CD4-positive, alpha-beta T cell treated with Interleukin-12 subunit alpha and Interleukin-12 subunit beta, for 1 hour (primary cell): ENCODE data around the gene ARSB.

Experiments used
- DNase-seq: peaks from one replicate; pipeline ENCODE4 v3.0.0-alpha.2; 2020

ARSB gene

DNA sequence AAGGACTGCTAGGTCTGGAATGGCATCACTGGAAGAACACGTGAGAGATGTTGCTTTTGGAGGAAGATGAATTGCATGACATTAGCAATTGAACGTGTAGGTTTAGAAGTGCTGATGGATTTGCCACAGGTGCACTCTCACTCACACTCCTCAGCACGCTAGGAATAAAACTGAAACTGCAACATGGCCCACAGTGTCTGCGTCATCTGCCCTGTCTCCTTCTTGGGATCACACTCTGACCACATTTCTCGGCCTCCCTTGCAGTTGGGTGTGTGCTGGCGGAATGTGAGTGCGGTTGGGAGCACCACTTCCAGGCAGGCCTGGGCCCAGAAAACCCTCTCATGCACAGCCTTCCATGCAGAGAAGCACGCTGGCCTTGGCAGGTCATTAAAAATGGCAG, 183.7 kb downstream of the ARSB start:
- DNase-seq, result no peak

DNA sequence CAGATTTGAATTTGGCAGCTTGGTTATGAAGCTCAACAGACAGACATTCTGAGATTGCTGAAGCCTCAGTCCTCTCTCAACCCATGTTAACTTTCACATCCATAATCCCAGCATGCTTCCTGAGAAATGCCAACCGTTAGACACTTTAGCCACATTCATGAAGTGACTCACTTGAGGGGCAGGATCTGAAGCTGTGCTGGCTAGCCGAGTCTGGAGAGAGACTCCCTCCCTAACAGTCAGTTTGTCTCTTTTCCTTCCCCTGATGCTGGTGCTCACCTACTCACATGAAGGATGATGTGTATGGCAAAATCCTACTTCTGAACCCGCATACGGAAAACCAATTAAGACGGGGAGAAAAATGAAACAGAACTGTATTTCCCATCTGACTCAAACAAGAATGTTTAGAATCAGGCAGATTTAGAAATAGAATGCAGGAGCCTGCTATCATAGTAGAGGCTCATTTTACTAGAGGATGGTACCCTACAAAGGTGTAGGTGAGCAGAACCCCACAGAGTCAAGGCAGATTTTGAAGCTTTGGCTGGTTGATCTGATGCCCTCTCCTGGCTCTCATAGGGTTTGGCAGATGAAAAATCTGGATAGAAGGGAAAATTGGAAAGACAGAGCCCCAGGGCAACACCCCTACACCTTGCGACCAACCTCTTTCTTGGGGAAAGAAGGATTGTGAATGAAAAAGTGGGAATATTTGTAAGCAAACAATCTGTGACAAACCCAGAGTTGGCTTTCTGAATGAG, 185.7 kb downstream of the ARSB start:
- no peak for DNase-seq

DNA sequence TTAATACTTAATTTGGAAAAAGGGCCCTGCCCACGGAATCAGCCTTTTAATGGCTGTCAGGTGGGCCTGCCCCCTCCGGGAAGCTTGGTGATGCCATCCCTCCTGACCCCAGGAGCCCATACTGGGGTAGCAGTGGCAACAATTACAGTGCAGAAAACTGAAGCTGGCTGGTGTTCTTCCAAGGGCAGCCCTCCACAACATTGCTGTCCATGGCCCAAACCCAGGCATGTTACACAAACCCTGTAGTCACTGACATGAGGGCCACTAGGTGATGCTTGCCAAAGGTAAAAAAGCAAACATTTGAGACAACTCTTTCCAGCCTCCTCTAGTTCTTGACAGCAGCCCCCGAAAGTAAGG, 186.5 kb downstream of the ARSB start:
- no peak for DNase-seq

DNA sequence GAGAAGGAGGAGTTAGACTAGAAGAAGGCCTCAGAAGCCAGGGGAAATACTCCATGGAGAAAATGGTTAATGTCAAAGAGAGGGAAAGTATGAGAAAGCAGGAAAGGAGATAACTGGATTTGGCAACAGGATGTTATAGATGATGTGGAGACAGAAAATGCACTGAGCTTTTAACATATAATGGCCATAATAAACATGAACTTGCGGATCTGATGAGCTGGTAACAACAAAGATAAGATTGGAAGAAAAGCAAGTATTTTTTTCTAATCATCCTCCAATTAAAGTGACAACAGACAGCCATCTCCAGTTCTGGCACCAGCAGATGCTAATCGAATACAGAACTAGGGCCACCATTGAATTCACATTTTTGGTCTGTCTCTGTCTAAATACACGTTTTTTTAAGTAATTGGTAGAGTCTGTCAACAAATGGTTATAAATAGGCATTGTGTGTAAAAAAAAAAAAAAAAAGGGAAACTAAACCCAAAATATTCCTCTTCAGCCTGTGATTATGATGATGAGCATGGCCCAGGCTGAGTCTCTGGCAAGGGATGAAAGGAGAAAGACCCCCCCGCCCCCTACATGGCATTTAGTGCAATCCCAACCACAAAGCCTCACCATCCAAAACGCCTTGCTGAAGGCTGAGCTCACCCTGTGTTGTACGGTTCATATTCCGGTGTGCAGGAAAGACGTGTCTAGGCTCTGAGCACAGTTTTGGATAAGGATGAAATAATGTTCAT, 187.0 kb downstream of the ARSB start:
- no peak for DNase-seq

DNA sequence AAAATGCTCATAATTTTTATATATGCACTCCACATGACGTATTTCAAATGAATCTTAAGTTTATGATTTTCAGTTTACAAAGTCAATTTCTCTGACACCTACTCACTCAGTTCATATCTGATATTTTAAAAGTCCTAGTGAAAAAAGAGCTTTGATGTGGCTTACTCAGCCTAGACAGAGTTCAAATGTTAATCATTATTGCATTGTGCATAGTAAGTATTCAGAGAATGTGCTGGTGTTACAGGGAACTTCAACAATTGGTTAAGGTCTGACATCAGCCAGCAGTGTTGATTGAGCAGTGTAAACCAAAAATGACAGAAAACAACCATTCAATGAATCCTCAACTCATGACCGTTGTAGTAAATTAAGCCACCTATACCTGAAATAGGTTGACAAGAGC, 189.4 kb downstream of the ARSB start:
- no peak for DNase-seq

DNA sequence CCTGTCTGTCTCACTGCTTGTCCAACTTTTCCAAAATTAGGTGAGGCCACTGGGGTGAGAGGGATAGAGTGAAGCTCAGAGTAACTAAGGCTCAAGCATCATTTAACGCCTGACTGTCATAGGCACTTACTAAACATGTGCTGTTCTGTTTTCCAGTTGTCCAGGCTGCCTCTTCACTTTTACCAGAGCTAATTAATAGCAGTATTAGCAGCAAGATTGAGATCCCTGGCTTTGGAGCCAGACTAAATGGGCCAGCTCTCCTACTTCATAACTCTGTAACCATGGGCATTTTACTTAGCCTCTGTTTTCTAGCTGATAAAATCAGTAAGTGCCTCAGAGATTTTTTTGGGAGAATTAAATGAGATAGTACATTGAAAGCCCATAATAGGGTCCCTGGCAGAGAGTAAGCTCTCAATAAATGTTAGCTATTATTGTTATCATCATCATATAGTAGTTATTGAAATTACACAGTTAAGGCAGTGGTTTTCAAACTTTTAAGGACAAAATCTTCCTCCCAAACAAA, 190.4 kb downstream of the ARSB start:
- DNase-seq, result no peak

DNA sequence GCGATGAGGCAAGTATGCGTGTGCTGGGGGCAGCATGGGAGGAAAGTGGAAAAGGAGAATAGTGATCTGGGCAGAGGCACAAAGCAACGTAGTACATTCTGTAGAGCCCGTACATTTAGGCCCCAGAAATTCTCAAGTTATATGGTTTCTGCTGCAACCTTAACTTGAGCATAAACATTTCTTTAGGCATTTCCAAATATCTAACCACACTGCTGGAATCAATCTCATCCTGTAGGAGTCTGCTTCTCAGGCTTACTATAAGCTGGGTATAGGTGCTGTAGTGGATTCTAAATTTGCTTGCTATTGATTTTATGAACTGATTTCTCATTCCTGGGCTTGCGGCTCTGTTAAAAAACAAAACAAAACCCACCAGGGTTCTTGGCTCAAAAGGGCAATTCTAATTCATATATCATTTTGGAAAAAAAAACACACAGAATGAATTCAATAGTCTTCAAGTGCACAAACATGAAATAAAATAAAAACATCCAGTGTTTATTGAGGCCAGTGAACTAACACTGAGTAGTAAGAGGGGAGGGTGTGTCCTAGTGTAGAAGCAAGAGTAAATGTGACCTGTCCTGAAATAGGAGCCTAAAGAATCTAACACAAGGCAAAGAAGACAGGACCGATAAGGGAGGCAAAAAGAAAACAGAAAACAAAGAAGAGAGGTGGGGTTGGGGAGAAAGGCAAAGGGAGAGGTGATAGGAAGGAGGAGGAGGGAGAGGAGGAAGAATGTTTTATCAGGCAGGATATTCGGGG, 191.0 kb downstream of the ARSB start:
- DNase-seq, result no peak

DNA sequence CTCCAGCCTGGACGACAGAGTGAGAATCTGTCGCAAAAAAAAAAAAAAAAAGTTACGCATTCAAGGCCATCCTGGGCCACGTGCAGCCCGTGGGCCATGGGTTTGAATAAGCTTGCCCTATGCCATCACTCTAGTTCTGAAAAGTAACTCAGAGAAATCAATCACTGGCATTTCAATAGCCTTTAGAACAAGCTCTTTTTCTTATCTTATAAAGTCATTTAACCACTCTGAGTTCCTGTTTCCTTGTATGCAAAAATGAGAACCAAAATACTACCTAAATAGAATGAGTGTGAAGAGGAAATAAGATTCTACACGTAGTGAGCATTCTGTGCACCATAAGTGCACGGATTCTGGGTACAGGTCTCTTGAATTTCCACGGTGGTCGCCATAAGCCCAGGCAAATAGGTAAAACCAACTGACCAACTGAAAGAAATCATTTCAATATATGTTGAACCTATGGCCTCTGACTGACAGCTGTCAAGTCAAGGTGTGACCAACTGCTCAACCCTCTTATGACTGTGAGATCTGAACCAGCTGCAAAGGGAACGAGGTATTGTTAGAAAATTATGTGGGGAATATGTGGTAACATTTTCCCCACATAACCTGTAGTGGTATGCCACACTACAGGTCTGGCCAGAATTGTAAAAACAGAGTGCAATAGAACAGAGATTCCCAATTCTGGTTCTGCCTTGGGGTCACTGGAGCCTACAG, 192.6 kb downstream of the ARSB start:
- DNase-seq, result no peak

DNA sequence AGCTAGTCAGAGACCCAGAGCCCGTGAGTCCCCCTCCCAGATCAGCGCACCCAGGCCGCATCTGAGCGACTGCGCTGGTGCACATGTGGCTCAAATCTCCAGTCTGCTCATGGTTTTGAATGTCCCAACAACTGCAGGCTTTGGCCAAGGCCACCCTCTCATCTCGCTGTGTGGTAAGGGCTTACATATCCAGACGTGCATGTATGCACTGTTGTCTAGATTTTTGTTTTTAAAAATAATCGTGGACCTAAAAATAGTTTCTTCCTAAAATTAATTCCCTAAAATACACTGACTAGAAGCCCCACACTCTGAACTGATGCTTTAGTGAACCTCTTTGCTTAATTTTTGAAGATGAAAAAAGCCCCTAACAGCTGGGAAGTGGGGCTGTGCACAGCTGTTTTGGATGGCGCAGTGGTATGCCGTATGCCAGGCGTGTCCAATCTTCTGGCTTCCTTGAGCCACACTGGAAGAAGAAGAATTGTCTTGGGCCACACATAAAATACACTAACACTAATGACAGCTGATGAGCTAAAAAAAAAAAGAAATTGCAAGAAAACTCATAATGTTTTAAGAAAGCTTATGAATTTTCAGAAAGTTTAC, 193.5 kb downstream of the ARSB start:
- DNase-seq, result no peak

DNA sequence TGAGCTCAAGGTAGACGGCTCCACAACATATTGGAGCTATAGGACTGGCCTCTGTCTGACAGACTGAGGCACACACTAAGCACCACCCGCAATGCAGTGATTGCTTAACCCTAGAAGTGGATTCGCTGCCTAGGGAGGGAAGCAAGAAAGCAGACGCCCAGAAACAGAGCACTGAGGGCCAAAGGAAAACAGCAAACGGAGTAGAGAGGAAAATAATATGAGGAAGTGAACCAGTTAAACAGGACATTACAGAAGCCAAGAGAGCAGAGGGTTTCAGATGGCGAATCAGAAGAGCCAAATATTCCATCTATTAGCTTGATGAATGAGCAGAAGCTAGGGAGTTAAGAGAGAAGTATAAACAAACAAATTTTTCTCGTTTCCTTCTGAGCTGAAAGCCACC, 197.3 kb downstream of the ARSB start:
- no peak for DNase-seq

DNA sequence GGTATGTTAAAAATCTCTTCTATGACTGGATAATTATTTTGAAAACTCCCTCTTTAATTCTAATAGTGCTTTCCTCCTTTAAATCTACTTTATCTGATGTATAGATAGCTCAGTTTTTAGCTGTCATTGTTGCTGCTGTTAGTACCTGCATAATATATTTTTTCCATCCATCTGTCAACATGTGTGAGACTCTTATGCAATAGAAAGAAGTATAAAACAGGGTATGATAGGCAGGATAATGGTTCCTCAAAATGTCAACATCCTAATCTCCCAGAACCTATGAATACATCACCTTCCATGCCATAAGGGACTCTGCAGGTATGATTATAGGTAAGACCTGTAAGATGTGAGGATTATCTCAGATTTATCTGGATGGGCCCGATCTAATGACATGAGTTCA, 199.7 kb downstream of the ARSB start:
- DNase-seq, result no peak

DNA sequence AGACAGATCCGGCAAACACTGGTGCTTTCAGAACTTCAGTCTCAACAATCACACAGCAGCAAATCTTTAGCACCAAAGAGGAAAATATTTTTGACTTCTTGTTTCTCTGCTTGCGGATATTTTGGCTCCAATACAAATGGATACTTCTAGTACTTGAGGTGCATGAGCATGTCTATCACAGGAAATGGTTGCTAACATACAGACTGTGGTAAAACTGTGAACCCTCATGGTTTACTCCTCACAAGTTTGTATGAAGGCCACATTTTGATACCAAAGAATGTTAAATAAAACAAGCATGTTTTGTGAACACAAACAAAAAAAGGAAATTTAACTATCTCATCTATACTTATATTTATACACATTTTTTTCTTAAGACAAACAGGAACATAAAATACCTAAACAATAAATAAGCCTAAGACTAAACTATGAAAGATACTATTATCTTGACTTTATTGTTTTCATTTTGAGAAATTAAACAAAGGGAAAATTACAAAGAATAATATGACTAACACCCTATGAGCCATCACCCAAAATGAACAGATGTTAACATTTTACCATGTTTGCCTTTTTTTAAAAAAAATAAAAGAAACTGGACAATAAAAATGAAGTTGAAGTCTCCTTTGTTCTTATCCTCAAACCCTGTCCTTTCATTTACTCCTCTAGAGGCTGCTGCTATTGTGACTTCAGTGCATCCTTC, 201.5 kb downstream of the ARSB start:
- no peak for DNase-seq

DNA sequence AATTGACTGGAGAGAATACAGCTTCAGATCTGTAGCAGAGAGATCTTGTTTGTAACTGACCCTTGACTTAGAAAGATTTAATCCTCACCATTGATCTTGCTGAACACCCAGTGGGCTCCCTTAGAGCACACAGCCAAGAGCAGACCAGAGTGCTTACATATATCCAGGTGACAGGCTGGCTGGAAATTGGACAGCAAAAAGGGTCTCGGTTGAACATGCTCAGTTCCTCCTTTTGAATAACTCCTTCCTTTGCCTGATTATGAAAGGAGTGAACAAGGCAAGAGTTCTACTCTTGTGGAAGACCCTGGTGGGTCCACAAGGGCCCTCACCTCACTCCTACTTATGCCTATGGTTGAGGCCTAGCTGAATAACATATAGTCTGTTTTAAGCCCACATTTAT, 202.4 kb downstream of the ARSB start:
- DNase-seq, result no peak

DNA sequence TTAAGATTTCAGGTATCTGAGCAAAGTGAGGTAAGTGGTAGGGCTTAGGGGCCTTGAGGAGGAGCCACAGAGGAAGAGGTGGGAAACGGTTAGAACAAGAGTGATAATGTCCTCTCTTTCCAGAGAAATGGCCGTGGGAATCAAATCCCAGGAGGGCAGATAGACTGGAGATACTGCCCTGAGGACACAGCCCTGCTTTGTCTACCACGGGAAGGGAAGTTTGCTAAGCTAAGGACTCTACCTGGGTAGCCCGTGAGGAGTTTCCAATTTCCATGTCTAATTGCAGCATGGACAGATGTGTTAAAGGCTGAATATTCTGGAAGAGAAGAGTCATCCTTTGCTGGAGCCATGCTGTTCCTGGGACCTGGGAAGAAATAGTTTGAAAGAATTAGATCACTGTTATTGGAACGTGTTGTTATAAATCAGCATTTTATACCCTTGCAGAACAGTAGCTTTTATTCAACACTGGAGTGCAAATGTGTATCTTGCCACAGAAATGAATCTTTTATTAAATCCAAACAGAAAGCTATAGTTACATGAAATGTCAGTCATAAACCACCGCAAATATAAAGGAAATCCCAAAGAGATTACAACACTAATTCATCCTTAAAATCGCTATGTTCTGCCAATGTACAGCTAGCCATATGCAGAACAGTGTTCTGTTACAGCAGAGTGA, 203.4 kb downstream of the ARSB start:
- DNase-seq, result no peak

DNA sequence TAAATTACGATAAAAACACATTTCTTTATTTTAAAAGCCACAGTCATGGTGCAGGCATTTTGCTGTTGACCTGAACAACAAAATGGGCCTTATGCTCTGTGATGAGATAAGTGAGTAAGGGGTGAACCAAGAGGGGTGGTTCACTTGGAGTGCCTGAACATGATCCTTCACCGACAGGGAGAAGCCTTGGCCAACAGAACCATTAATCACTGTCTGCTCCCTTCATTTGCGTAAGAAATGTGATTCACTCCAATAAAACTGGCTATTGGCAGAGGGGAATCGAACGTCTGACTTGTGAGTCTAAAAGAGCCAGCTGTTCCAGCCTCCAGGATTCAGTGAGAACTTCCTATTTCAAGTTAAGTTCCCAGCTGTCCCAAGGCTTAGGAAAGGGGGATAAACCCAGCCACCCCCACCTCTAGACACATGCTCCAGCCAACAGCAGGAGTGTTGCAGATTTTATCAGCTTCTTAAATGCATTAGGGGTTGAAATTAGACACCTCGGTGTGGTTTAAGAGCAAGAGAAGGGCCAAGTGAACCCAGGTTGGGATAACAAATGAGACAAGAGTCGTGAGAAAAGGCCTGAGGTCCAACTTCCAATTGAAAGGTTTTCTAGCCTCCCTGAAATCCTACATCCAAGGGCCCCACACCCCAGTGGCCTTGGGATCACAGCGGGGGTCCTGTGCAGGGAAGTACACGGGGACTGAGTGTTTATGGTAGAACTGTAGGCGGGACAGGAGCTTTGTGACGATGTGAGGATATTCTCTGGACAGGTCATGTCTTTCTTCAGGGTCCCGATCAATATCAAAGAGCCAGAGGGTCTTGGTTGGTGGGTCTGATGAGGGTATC, 205.1 kb downstream of the ARSB start:
- no peak for DNase-seq

DNA sequence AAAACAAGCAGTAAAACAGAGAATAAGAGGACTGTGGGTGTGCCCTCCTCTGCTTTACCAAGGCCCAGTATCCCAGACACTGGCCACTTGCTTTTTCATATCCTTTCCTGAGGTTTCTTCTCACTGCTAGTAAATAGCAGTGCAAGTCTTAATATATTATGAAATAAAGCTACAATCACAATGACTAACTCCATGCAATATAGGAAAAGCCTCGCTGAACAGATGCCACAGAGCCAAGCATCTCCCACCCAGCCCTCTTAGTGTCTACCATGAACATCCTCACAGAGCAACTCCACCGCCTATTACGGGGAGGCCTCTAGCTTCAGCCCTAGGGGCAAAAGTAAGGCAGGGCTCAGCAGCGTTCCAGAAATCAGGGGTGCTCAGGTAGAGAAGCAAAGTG, 205.8 kb downstream of the ARSB start:
- DNase-seq, result no peak

DNA sequence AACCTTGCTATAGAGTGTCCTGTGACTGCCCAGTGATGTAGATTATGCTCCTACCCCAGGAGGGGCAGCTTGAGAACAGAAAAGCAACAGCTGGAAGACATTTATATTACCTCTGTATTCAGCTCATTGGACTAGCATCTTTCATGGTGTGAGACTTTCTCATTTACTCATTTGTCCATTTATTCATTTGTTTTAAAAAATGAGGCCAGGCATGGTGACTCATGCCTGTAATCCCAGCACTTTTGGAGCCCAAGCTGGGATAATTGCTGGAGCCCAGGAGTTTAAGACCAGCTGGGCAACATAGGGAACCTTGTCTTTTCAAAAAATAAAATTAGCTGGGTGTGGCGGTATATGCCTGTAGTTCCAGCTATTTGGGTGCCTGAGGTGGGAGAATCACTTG, 206.6 kb downstream of the ARSB start:
- no peak for DNase-seq

DNA sequence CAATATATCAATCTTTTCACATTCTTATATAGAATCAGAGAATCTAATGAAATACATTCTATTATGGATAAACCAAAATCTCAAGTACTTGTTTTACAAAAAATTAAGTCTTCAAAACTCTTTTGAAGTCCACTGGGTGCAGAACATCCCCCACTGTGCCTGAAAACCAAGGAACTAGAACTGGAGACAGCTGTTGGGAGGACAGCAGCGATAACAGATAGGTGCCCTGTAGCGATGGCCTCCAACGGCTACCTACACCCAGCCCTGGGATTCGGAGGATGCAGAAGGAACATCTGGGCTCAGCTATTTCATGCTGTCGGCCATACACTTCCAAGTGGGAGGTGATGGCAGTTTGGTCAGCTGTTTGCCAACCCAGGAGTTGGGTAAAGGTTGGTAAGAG, 207.2 kb downstream of the ARSB start:
- no peak for DNase-seq

DNA sequence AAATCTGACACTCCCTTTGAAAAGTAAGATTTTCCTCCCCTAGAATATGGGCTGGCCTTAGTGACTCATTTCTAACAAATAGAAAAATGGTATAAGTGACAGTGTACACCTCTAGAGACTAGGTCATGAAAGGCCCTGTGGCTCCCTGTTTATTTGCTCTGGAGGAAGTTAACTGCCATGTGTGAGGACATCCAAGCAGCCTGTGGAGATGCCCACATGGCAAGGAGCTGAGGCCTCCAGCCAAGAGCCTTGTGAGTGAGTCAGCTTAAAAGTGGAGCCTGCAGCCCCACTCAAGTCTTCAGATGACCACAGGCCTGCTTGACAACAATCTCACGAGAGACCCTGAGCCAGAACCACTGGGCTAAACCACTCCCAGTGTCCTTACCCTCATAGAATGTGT, 208.5 kb downstream of the ARSB start:
- DNase-seq, result no peak

DNA sequence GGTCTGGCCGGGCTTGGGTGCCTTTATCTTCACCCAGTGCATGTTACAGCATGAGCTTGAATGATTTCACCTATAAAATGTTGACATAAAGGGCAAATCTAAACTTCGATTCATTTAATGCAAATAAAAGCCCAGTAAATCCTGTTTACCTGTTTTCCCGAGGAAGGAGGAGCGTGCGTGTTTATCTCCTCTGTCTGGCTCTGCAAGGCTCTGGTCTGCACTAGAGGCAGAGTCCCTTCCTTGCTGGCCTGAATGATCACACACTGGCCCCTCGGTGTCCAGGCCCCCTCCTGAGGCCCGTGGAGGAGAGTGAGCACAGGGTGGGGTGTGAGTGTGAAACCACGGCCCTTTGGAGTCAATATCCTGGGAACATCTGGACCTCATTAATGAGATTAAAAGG, 211.5 kb downstream of the ARSB start:
- no peak for DNase-seq
